HG03066 (cell line): ENCODE results near the gene PLD6.
"Not testable (repeated sequence)": the region's sequence is repeated elsewhere in the genome, so short reads cannot be mapped to it uniquely, and the experiment has no call there.

Source experiments
- ATAC-seq: cut with Tn5 transposase; IDR thresholded peaks from one replicate; pipeline ENCODE4 v1.9.1; 2021; ENCODE audit warnings: low read depth; ENCODE audit not compliant: unreplicated experiment

Gene PLD6

DNA sequence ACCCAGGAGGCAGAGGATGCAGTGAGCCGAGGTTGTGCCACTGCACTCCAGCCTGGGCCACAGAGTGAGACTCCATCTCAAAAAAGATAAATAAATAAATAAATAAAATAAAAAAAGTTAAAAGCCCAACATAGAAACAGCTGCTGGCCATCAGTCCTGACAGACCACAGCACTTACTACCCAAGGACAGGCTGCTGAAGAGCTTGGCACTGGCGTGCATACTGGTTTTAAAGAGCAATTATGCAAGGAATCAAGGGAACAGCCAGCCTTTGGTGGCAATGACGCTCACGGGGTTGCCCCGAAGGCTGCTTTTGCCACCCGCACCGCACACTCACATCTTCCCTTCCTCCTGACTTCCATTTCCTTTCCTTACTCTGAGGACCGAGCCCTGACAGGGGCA, 4.2 kb downstream of the PLD6 start:
- no peak for ATAC-seq

GRCh38 chr17:17201271-17201670, 4.9 kb downstream of the PLD6 start:
- ATAC-seq, result no peak

- ATAC-seq, result no peak
These were observed 5.3 kb downstream of the PLD6 start for GRCh38 chr17:17200831-17201230.

GRCh38 chr17:17200311-17200710, 5.8 kb downstream of the PLD6 start:
- ATAC-seq, result no peak

GRCh38 chr17:17198281-17198680, 7.9 kb downstream of the PLD6 start:
- ATAC-seq, result no peak

DNA sequence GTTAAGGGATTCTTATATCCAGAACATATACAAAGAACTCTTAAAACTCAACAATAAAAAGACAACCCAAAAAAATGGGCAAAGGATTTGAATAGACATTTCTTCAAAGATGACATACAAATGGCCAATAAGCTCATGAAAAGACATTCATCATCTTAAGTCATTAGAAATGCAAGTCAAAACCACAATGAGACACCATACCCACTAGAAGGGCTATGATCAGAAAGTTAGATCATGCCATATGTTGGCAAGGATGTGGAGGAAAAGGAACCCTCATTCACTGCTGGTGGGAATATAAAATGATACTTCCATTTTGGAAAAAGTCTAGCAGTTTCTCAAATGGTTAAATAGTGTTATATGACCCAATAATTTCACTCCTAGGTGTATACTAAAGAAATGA, 9.4 kb downstream of the PLD6 start:
- ATAC-seq, result no peak

GRCh38 chr17:17195466-17195865, 10.7 kb downstream of the PLD6 start:
- not testable (repeated sequence) for ATAC-seq

DNA sequence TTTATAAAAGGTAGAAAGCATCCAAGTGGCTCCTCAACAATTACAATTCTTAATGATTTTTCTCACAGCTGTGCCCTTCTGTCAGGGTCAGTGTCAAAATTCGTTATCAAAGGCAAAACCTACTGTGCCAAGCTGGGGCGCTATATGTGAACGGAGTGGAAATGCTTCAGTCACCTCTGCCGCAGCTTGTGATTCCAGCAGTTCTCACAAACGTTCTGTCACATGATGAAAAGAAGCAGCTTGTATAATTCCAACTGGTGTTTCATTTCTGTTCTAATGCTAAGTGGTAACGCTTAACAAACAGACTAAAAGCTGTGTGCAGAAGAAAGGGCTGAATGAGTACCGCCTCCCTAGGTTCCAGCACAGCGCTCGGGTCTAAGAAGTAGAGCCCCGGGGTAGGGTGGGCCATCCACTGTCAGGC, 14.2 kb downstream of the PLD6 start:
- no peak for ATAC-seq

GRCh38 chr17:17191346-17191792, 14.8 kb downstream of the PLD6 start:
- no peak for ATAC-seq

GRCh38 chr17:17190188-17190587, 15.9 kb downstream of the PLD6 start:
- no peak for ATAC-seq

GRCh38 chr17:17189559-17189958, 16.6 kb downstream of the PLD6 start:
- no peak for ATAC-seq

- no peak for ATAC-seq
These were observed 17.5 kb downstream of the PLD6 start for GRCh38 chr17:17188586-17188985.

DNA sequence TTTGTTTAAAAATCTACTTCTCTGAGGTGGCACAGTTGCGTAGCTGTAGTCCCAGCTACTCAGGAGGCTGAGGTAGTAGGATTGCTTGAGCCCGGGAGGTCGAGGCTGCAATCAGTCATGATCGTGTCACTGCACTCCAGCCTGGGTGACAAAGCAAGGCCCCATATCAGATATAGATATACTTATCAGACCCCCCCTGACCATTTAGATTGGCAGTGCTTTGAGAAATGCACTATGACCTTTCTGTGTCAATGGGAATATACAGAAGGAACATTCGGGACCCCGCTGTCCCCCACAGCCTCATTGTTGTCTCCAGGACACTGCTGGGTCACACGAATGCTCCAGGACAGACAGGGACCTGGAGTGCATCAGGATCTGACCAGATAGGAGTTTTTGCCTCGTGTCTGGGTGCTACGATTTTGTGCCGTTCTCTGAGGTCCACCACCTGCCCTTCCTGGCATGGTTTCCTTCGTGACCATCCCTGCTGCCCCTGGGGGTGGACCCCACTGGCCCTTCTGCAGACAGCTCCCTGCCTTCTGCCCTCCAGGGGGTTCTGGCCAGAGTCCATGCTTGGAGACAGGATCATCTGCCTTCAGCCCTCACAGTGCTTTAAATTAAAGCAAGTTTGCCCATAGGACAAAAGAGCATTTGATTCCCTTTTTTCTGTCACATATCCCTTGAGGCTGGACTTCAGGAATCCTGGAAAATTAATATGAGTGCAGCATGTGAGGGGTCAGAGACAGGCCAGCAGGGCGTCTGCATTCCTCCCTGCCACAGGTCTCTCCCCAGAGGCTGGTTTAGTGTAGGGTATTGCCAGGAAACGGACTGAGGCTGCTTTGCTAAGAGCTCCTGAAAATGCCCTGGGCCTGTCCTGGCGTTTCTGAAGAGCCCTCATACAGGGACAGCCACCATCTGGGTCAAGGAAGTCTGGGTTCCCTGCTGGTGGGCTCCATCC, 19.3 kb downstream of the PLD6 start:
- no peak for ATAC-seq

DNA sequence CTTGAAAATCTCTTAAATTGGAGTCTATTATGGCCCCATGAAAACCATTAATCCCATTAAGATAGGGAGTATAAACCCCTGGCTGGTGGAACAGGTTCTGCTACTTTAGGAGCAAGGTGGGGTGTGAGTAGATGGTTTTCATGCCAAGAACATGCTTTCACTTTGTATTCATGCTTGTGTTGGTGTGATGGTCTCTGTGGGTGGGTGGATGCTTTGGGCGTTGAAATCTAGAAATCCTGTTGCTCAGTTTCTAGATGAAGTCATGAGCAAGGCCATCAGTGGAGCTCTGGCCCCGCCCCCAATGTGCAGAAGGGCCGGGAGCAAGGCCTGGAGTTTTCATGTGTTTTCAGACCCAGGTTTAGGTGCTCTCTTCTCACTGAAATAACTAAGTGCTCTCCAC, 20.1 kb downstream of the PLD6 start:
- no peak for ATAC-seq

DNA sequence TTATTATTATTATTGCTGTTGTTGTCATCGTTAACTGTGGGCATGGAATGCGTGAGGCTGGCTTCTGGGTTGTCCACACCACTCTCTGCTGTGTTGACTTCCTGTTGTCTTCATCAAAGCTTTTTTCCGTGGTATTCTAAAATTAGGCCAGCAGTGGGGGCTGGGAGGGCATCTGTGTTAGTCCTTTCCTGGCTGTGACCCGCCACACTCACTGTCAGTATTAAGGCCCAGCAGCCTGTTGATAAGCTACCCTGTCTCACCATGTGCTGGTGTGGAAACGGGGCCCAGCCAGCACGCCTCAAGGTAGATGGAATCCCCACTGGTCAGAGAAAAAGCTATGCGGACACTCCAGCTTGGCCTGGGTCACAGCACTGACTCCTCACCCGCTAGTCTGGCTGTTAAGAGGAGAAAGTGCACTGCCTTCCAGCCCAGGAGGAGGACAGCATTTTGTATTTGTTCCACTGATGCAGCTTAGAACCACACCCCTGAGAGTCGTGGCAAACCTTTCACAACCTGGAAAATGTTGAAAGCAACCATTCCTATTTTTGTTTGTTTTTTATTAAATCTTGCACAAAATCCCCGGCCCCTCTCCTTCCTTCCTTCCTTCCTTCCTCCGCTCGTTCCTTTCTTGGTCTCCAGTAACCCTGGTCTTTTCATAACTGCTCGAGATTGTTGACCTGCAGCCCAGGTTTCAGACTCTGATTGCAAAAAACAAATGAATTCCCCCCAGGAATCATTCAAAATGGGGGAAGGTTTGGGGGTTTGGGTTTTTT, 21.0 kb downstream of the PLD6 start:
- not testable (repeated sequence) for ATAC-seq

- no peak for ATAC-seq
These were observed 22.4 kb downstream of the PLD6 start for GRCh38 chr17:17183744-17184143.

GRCh38 chr17:17182598-17183136, 23.5 kb downstream of the PLD6 start:
- ATAC-seq, result no peak

DNA sequence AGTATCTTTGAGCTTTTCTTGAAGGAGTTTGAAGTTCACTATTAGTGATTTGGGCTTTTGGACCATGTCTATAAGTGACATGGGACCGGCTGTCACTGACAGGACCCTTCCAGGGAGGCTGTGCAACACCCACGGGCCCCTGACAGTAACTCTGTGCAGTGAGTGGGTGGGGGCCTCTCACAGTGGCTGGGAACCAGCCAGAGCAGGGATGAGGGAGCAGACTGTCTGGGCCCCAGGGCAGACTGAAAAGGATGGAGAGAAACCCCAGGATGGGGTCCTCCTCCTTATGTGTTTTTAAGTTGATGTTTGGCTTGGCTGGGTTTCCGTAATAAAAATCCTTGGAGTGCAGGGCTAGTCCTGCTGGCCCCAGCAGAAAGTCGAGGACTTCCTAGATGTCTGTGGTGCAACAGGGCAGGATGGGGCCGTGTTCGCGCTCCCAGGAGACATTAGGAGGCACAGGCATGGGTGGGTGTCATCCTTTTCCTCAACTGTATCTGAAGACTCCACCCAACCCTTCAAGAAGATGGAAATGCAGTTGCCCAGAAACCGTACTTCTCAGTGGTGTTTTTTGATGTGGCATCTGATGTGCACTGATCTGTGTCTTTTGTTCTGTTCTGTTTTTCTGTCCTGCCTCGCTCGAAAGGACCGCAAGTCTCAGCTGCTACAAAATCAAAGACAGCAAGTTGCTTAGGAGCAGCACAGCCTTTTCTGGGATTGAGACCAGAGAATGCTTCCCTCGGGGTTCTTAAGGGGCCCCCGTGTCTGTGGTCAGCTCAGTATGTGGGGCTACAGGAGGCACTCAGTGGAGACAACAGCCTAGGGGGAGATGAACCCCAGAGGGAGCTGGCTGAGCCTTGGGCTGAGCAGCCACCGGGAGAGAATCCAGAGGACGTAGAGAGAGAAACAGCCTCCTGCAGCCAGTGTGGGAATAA, 24.2 kb downstream of the PLD6 start:
- ATAC-seq, result no peak

- no peak for ATAC-seq
These were observed 25.2 kb downstream of the PLD6 start for GRCh38 chr17:17180741-17181525.
